Fibroblast of lung (primary cell): ENCODE data around the gene THOP1. TPM values are rescaled to one million over a fixed set of nuclear protein-coding genes. Genes with fewer than 3 reads are reported as not detected.

Source experiments
- DNase-seq, 2 donors: peaks; one replicate each; pipeline versions ENCODE4 v3.0.0 to v3.0.0-alpha.2; 2010; ENCODE audit warnings: low read depth in 2 of 2
- H2AFZ ChIP-seq: 2 replicates; pipeline ENCODE4 v1.5.1; 2012; ENCODE audit warnings: low read length, control low read depth, inconsistent platforms
- H3K27ac ChIP-seq: 2 replicates; pipeline ENCODE4 v1.5.1; 2011; ENCODE audit warnings: low read length, control low read depth; ENCODE audit not compliant: insufficient read depth
- H3K27me3 ChIP-seq: 2 replicates; pipeline ENCODE4 v1.5.1; 2011; ENCODE audit warnings: mild to moderate bottlenecking, low read length; ENCODE audit not compliant: control insufficient read depth, insufficient read depth
- H3K36me3 ChIP-seq: 2 replicates; pipeline ENCODE4 v1.5.1; 2011; ENCODE audit warnings: low read length; ENCODE audit not compliant: control insufficient read depth, insufficient read depth
- H3K4me1 ChIP-seq: 2 replicates; pipeline ENCODE4 v1.5.1; 2011; ENCODE audit warnings: low read length; ENCODE audit not compliant: control insufficient read depth, insufficient read depth; ENCODE audit errors: extremely low read depth
- H3K4me2 ChIP-seq: 2 replicates; pipeline ENCODE4 v1.5.1; 2011; ENCODE audit warnings: low read length, control low read depth; ENCODE audit not compliant: insufficient read depth; ENCODE audit errors: extremely low read depth
- H3K4me3 ChIP-seq, 4 experiments: fragments of 200-600 bp in 1 of 4; sonication (generic) in 1 of 4; replicated peaks in 1 of 4; 2 replicates each; pipeline ENCODE4 v1.5.1; 2011 to 2016; ENCODE audit warnings: low read length in 4 of 4, low read depth in 3 of 4, mild to moderate bottlenecking in 3 of 4, control low read depth in 2 of 4, inconsistent platforms in 1 of 4, mixed read lengths in 1 of 4; ENCODE audit not compliant: insufficient read depth in 1 of 4; ENCODE audit errors: control extremely low read depth in 1 of 4
- H3K79me2 ChIP-seq: 2 replicates; pipeline ENCODE4 v1.5.1; 2012; ENCODE audit warnings: mild to moderate bottlenecking, low read length, inconsistent platforms; ENCODE audit not compliant: control insufficient read depth, insufficient read depth
- H3K9ac ChIP-seq: 2 replicates; pipeline ENCODE4 v1.5.1; 2011; ENCODE audit warnings: mild to moderate bottlenecking, low read length, control low read depth; ENCODE audit not compliant: insufficient read depth
- H3K9me3 ChIP-seq: 2 replicates; pipeline ENCODE4 v1.5.1; 2012; ENCODE audit warnings: low read depth, low read length; ENCODE audit not compliant: control insufficient read depth, insufficient read depth
- H4K20me1 ChIP-seq: 2 replicates; pipeline ENCODE4 v1.5.1; 2011; ENCODE audit warnings: low read length; ENCODE audit not compliant: control insufficient read depth, insufficient read depth; ENCODE audit errors: extremely low read depth
- CTCF ChIP-seq, 2 donors: IDR thresholded peaks in 1 of 2; conservative IDR thresholded peaks in 1 of 2; 1 replicate in 1 of 2; 2 replicates in 1 of 2; pipeline ENCODE4 v1.5.1; 2011 to 2012; ENCODE audit warnings: low read length in 2 of 2, control low read depth in 1 of 2, inconsistent platforms in 1 of 2, low read depth in 1 of 2, mild to moderate bottlenecking in 1 of 2
- EZH2 ChIP-seq: IDR thresholded peaks from 2 replicates; pipeline ENCODE4 v1.5.1; 2012; ENCODE audit warnings: low read length, control low read depth, mild to moderate bottlenecking; ENCODE audit errors: missing control alignments
- polyA plus RNA-seq, 2 donors: library from polyadenylated mRNA; depleted of rRNA in 1 of 2; stranded (reverse) in 1 of 2; unstranded in 1 of 2; fragments of >200 nt; gene quantifications; 2 replicates each; pipeline ENCODE4 v1.2.1, GENCODE V29; 2011 to 2012; ENCODE audit warnings: missing spikeins in 1 of 2
- total RNA-seq: library from RNA; depleted of rRNA; stranded (reverse); fragments of >200 nt; gene quantifications from 2 replicates; pipeline ENCODE4 v1.2.1, GENCODE V29; 2014

THOP1 gene
- total and polyA plus RNA-seq, 2 donors (not counting 1 experiment from before 2014, with no cell fraction given), result 23.6 to 49.5 TPM

DNA sequence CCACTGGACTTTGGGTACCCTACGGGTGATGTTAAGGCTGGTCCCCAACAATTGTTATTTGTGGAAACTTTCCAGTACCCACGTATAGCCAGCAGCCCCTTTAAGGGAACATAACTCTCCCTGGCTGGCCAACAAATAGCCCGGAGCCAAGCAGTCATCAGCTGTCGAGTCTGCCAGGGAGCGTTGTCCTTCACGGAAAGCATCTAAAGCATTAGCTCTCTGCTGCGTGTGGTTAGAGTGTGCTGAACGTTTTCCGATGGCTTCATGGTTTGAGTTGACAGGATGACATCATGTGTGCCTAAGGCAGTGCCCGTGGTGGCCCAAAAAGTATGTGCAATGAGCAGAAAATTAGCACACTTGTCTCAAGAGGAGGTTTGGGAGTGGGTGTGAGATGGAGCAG, 78.5 kb downstream of the THOP1 start:
- no peak overlapping the region for H3K27ac ChIP-seq
- DNase-seq, result no peak

More for the DNA sequence above, 78.5 kb downstream of the THOP1 start:
- Histone ChIP-seq H3K79me2 (no peaks in the 10 kb centered on the region), H3K27me3 (no peaks in the 10 kb centered on the region), H3K4me2 (no peak overlapping the region), H2AFZ (no peak overlapping the region), H4K20me1 (no peaks in the 10 kb centered on the region), H3K9me3 (no peaks in the 10 kb centered on the region), H3K9ac (no peak overlapping the region), H3K4me1 (no peaks in the 10 kb centered on the region), H3K4me3 (no peak overlapping the region), H3K36me3 (no peaks in the 10 kb centered on the region)
- TF ChIP-seq EZH2 (no peak), CTCF (conservative IDR thresholded peaks at IDR 0.05 in 1 of 2, IDR thresholded peaks at IDR 0.05 in 1 of 2; ENCODE audit: low read depth in 1 of 2, low read length in 2 of 2) (no peak)

Other genes with a start within 250 kb of the THOP1 start
- 0.51 and 0.83 TPM in 2 replicates for gene GNG7, start 82.8 kb upstream of the THOP1 start, total RNA-seq
- 0.27 and 0.32 TPM in 2 replicates for gene GNG7, start 82.8 kb upstream of the THOP1 start, polyA plus RNA-seq
- 11.3 and 19.0 TPM in 2 replicates for gene DIRAS1, start 64.1 kb upstream of the THOP1 start, total RNA-seq
- 5.2 and 7.3 TPM in 2 replicates for gene DIRAS1, start 64.1 kb upstream of the THOP1 start, polyA plus RNA-seq
- gene SLC39A3, start 45.5 kb upstream of the THOP1 start, total RNA-seq, result 27.7 and 28.2 TPM in 2 replicates
- gene SLC39A3, start 45.5 kb upstream of the THOP1 start, polyA plus RNA-seq, result 23.9 and 29.9 TPM in 2 replicates
- 24.1 and 26.8 TPM in 2 replicates for gene SGTA, start 2.2 kb upstream of the THOP1 start, total RNA-seq
- 33.4 and 56.0 TPM in 2 replicates for gene SGTA, start 2.2 kb upstream of the THOP1 start, polyA plus RNA-seq
- gene ZNF554, start 34.4 kb downstream of the THOP1 start, total RNA-seq, result 4.9 and 5.8 TPM in 2 replicates
- gene ZNF554, start 34.4 kb downstream of the THOP1 start, polyA plus RNA-seq, result 1.0 and 2.0 TPM in 2 replicates
- 4.6 and 5.9 TPM in 2 replicates for gene ZNF555, start 56.0 kb downstream of the THOP1 start, total RNA-seq
- 3.8 and 5.0 TPM in 2 replicates for gene ZNF555, start 56.0 kb downstream of the THOP1 start, polyA plus RNA-seq
- under 0.01 and 0.17 TPM in 2 replicates for gene ZNF556, start 81.8 kb downstream of the THOP1 start, total RNA-seq
- 0.02 and 0.09 TPM in 2 replicates for gene ZNF556, start 81.8 kb downstream of the THOP1 start, polyA plus RNA-seq
- gene ZNF57, start 115.4 kb downstream of the THOP1 start, total RNA-seq, result 4.1 and 5.3 TPM in 2 replicates
- gene ZNF57, start 115.4 kb downstream of the THOP1 start, polyA plus RNA-seq, result 2.2 and 2.8 TPM in 2 replicates
- gene ZNF77, start 159.5 kb downstream of the THOP1 start, total RNA-seq, result 3.9 and 5.0 TPM in 2 replicates
- gene ZNF77, start 159.5 kb downstream of the THOP1 start, polyA plus RNA-seq, result 3.3 and 4.0 TPM in 2 replicates
- gene TLE6, start 192.1 kb downstream of the THOP1 start, total RNA-seq, result 0.51 and 1.7 TPM in 2 replicates
- 0.24 and 0.56 TPM in 2 replicates for gene TLE6, start 192.1 kb downstream of the THOP1 start, polyA plus RNA-seq
- gene TLE2, start 243.8 kb downstream of the THOP1 start, total RNA-seq, result 3.8 and 4.9 TPM in 2 replicates
- 0.90 and 1.8 TPM in 2 replicates for gene TLE2, start 243.8 kb downstream of the THOP1 start, polyA plus RNA-seq